Osteoblast (primary cell): ENCODE data around the gene SIRPG. TPM values are rescaled to one million over a fixed set of nuclear protein-coding genes. Genes with fewer than 3 reads are reported as not detected.

ENCODE experiments used
- DNase-seq: peaks from one replicate; pipeline ENCODE4 v3.0.0; 2011; ENCODE audit warnings: low spot score, mixed read lengths; ENCODE audit not compliant: insufficient read length; ENCODE audit errors: missing footprints
- H2AFZ ChIP-seq: 2 replicates; pipeline ENCODE4 v1.6.0; 2011; ENCODE audit warnings: mild to moderate bottlenecking, low read length
- H3K27ac ChIP-seq: 2 replicates; pipeline ENCODE4 v1.5.1; 2011; ENCODE audit warnings: mild to moderate bottlenecking, low read depth, low read length, moderate library complexity
- H3K27me3 ChIP-seq: 2 replicates; pipeline ENCODE4 v1.6.0; 2012; ENCODE audit warnings: mild to moderate bottlenecking, control low read depth, inconsistent platforms, low read length, moderate library complexity; ENCODE audit not compliant: insufficient read depth
- H3K36me3 ChIP-seq: 2 replicates; pipeline ENCODE4 v1.5.1; 2011; ENCODE audit warnings: mild to moderate bottlenecking, low read length, control low read depth, moderate library complexity; ENCODE audit not compliant: insufficient read depth
- H3K4me1 ChIP-seq: 2 replicates; pipeline ENCODE4 v1.5.1; 2011; ENCODE audit warnings: mild to moderate bottlenecking, low read length, control low read depth, moderate library complexity; ENCODE audit not compliant: insufficient read depth
- H3K4me2 ChIP-seq: 2 replicates; pipeline ENCODE4 v1.6.0; 2011; ENCODE audit warnings: mild to moderate bottlenecking, low read length; ENCODE audit not compliant: insufficient read depth
- H3K4me3 ChIP-seq: fragments of 200-600 bp; sonication (generic); 3 replicates; pipeline ENCODE4 v1.5.1; 2012; ENCODE audit warnings: mild to moderate bottlenecking, low read length, inconsistent platforms; ENCODE audit not compliant: insufficient read depth
- H3K79me2 ChIP-seq: 2 replicates; pipeline ENCODE4 v1.6.0; 2012; ENCODE audit warnings: mild to moderate bottlenecking, low read length, control low read depth, inconsistent platforms; ENCODE audit not compliant: insufficient read depth
- H3K9me3 ChIP-seq: 2 replicates; pipeline ENCODE4 v1.5.1; 2011; ENCODE audit warnings: low read depth, low read length, control low read depth
- H4K20me1 ChIP-seq: 2 replicates; pipeline ENCODE4 v1.6.0; 2012; ENCODE audit warnings: mild to moderate bottlenecking, low read length, control low read depth; ENCODE audit not compliant: insufficient read depth
- CTCF ChIP-seq: IDR thresholded peaks from 2 replicates; pipeline ENCODE4 v1.5.1; 2011; ENCODE audit warnings: mild to moderate bottlenecking, low read depth, low read length, moderate library complexity; ENCODE audit errors: extremely low read depth
- total RNA-seq: library from RNA; depleted of rRNA; stranded (reverse); fragments of >200 nt; gene quantifications from 2 replicates; pipeline ENCODE4 v1.2.3, GENCODE V29; 2012

SIRPG gene
- total RNA-seq, 1 donor = not detected

GRCh38 chr20:1637226-1637625, 20.4 kb downstream of the SIRPG start:
- H4K20me1 ChIP-seq = no peaks in the 10 kb centered on the region
- no peak overlapping the region for H3K4me2 ChIP-seq
- no peaks in the 10 kb centered on the region for H3K27me3 ChIP-seq
- no peak for TF ChIP-seq CTCF
- no peak overlapping the region for H3K4me3 ChIP-seq
- H3K27ac ChIP-seq = no peak overlapping the region
- H3K9me3 ChIP-seq = no peaks in the 10 kb centered on the region
- H3K79me2 ChIP-seq = no peaks in the 10 kb centered on the region
- no peaks in the 10 kb centered on the region for H3K36me3 ChIP-seq
- no peak for DNase-seq
- no peak overlapping the region for H2AFZ ChIP-seq
- no peaks in the 10 kb centered on the region for H3K4me1 ChIP-seq

- H3K9me3 ChIP-seq = no peaks in the 10 kb centered on the region
- H2AFZ ChIP-seq = no peak overlapping the region
- H3K36me3 ChIP-seq = no peaks in the 10 kb centered on the region
- H4K20me1 ChIP-seq = no peaks in the 10 kb centered on the region
- H3K4me3 ChIP-seq = no peak overlapping the region
- no peaks in the 10 kb centered on the region for H3K79me2 ChIP-seq
- H3K4me2 ChIP-seq = no peak overlapping the region
- no peaks in the 10 kb centered on the region for H3K27me3 ChIP-seq
- no peak overlapping the region for H3K27ac ChIP-seq
- no peak for TF ChIP-seq CTCF
- H3K4me1 ChIP-seq = no peaks in the 10 kb centered on the region
- no peak for DNase-seq
These were observed 21.0 kb downstream of the SIRPG start for GRCh38 chr20:1636621-1637020.

- no peak for DNase-seq
- H4K20me1 ChIP-seq = no peaks in the 10 kb centered on the region
- no peak overlapping the region for H3K4me3 ChIP-seq
- H3K27me3 ChIP-seq = no peaks in the 10 kb centered on the region
- H3K4me1 ChIP-seq = no peaks in the 10 kb centered on the region
- TF ChIP-seq CTCF = no peak
- no peak overlapping the region for H3K4me2 ChIP-seq
- no peaks in the 10 kb centered on the region for H3K9me3 ChIP-seq
- no peak overlapping the region for H2AFZ ChIP-seq
- H3K27ac ChIP-seq = no peak overlapping the region
- H3K36me3 ChIP-seq = no peaks in the 10 kb centered on the region
- H3K79me2 ChIP-seq = no peaks in the 10 kb centered on the region
These were observed 22.1 kb downstream of the SIRPG start for GRCh38 chr20:1635291-1635979.

GRCh38 chr20:1633535-1633934, 24.0 kb downstream of the SIRPG start:
- Histone ChIP-seq H3K9me3 (no peaks in the 10 kb centered on the region), H3K79me2 (no peaks in the 10 kb centered on the region), H3K4me1 (no peaks in the 10 kb centered on the region), H3K4me3 (no peak overlapping the region), H3K27me3 (peaks cover 10% of the 10 kb centered on the region), H2AFZ (no peak overlapping the region), H4K20me1 (no peaks in the 10 kb centered on the region), H3K4me2 (no peak overlapping the region), H3K27ac (no peak overlapping the region), H3K36me3 (no peaks in the 10 kb centered on the region)
- DNase-seq = peak; percentile 5
- TF ChIP-seq CTCF = no peak
